Measurements from ENCODE around the gene SYNPO2.

The SYNPO2 gene

DNA sequence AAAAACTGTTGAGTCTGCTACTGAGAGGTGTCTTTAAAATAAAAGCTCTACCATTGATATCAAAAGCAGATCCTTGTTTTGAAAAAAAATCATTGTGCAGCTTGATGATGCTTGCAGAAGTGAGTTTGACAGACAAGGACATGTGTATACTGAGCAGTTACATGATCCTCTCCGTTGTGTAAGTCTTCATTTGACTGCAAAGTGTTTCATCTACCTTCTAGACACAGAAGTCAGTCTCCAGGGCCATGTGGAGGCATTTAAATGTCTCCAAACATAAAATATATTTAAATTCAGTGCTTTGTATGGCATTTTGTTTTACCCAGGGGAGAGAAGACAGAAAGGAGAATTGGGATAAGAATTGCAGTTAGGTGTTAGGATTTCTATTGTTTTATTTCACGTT lies 139.2 kb downstream of the SYNPO2 start:
- peaks cover 17% of the 10 kb centered on the region for H3K4me1 ChIP-seq (ENCODE audit: insufficient read depth, poor library complexity, severe bottlenecking)
- no peaks in the 10 kb centered on the region for H3K27me3 ChIP-seq (ENCODE audit: insufficient read depth, poor library complexity, severe bottlenecking)
- H3K4me3 ChIP-seq (ENCODE audit: severe bottlenecking) = no peak overlapping the region
- TF ChIP-seq, protein P1, sequence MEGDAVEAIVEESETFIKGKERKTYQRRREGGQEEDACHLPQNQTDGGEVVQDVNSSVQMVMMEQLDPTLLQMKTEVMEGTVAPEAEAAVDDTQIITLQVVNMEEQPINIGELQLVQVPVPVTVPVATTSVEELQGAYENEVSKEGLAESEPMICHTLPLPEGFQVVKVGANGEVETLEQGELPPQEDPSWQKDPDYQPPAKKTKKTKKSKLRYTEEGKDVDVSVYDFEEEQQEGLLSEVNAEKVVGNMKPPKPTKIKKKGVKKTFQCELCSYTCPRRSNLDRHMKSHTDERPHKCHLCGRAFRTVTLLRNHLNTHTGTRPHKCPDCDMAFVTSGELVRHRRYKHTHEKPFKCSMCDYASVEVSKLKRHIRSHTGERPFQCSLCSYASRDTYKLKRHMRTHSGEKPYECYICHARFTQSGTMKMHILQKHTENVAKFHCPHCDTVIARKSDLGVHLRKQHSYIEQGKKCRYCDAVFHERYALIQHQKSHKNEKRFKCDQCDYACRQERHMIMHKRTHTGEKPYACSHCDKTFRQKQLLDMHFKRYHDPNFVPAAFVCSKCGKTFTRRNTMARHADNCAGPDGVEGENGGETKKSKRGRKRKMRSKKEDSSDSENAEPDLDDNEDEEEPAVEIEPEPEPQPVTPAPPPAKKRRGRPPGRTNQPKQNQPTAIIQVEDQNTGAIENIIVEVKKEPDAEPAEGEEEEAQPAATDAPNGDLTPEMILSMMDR (IDR thresholded peaks at IDR 0.05; ENCODE audit: poor library complexity, severe bottlenecking) = no peak
- no peaks in the 10 kb centered on the region for H3K36me3 ChIP-seq (ENCODE audit: low read depth)
- DNase-seq (ENCODE audit: low spot score) (no peak), ATAC-seq (ENCODE audit: low read depth) (no peak)
- no peaks in the 10 kb centered on the region for H3K9me3 ChIP-seq (ENCODE audit: severe bottlenecking)
- H3K27ac ChIP-seq (ENCODE audit: poor library complexity, severe bottlenecking) = no peak overlapping the region

DNA sequence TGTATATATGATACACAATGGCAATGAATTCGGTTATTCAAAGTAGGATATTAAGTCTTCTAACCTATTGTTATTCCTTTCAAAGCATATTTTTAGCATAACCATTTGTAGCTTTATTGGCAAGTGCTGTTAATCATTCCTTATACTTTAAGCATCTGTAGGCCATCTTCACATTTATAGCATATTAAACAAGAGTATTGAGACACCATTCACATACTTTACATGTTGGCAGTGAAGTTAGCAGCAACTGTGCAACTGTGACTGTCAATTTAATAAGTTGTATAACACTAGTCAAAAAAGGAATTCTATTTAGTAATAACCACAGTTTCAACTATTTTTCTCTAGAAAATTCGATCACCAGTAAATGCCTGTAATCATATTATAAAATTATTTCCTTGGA lies 139.6 kb downstream of the SYNPO2 start:
- peaks cover 17% of the 10 kb centered on the region for H3K4me1 ChIP-seq (ENCODE audit: insufficient read depth, poor library complexity, severe bottlenecking)
- no peaks in the 10 kb centered on the region for H3K36me3 ChIP-seq (ENCODE audit: low read depth)
- no peak overlapping the region for H3K27ac ChIP-seq (ENCODE audit: poor library complexity, severe bottlenecking)
- ATAC-seq (ENCODE audit: low read depth) = no peak
- H3K27me3 ChIP-seq (ENCODE audit: insufficient read depth, poor library complexity, severe bottlenecking) = no peaks in the 10 kb centered on the region
- no peak overlapping the region for H3K4me3 ChIP-seq (ENCODE audit: severe bottlenecking)
- H3K9me3 ChIP-seq (ENCODE audit: severe bottlenecking) = no peaks in the 10 kb centered on the region
- TF ChIP-seq, protein P1 (IDR thresholded peaks at IDR 0.05; ENCODE audit: poor library complexity, severe bottlenecking) = no peak
- DNase-seq (ENCODE audit: low spot score) = no peak

DNA sequence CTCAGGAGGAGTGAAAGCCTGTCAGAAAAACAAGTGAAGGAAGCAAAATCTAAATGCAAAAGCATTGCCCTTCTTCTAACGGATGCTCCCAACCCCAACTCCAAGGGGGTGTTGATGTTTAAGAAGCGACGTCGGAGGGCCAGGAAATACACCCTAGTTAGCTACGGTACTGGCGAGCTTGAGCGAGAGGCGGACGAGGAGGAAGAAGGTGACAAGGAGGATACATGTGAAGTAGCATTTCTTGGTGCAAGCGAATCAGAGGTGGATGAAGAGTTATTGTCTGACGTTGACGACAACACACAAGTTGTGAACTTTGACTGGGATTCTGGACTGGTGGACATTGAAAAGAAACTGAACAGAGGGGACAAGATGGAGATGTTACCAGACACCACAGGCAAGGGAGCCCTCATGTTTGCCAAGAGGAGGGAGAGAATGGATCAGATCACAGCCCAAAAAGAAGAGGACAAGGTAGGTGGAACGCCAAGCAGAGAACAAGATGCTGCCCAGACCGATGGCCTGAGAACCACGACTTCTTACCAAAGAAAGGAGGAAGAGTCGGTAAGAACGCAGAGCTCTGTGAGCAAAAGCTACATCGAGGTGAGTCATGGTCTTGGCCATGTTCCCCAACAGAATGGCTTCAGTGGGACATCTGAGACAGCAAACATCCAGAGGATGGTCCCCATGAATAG lies 141.3 kb downstream of the SYNPO2 start:
- ATAC-seq (ENCODE audit: low read depth) = no peak
- Histone ChIP-seq H3K4me1 (ENCODE audit: insufficient read depth, poor library complexity, severe bottlenecking) (peaks cover 14% of the 10 kb centered on the region), H3K9me3 (ENCODE audit: severe bottlenecking) (no peaks in the 10 kb centered on the region), H3K36me3 (ENCODE audit: low read depth) (no peaks in the 10 kb centered on the region), H3K27ac (ENCODE audit: poor library complexity, severe bottlenecking) (no peak overlapping the region), H3K4me3 (ENCODE audit: severe bottlenecking) (no peak overlapping the region), H3K27me3 (ENCODE audit: insufficient read depth, poor library complexity, severe bottlenecking) (no peaks in the 10 kb centered on the region)
- no peak for DNase-seq (ENCODE audit: low spot score)
- TF ChIP-seq, protein P1 (IDR thresholded peaks at IDR 0.05; ENCODE audit: poor library complexity, severe bottlenecking) = no peak

DNA sequence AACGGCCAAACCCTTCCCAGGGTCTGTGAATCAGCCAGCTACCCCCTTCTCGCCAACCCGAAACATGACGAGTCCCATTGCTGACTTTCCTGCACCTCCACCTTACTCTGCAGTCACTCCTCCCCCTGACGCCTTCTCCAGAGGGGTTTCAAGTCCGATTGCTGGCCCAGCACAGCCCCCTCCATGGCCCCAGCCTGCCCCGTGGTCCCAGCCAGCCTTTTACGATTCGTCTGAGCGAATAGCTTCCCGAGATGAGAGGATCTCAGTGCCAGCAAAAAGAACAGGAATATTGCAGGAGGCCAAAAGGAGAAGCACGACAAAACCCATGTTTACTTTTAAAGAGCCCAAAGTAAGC lies 141.9 kb downstream of the SYNPO2 start:
- H3K4me1 ChIP-seq (ENCODE audit: insufficient read depth, poor library complexity, severe bottlenecking) = peaks cover 9% of the 10 kb centered on the region
- no peaks in the 10 kb centered on the region for H3K27me3 ChIP-seq (ENCODE audit: insufficient read depth, poor library complexity, severe bottlenecking)
- ATAC-seq (ENCODE audit: low read depth) (no peak), DNase-seq (ENCODE audit: low spot score) (no peak)
- H3K27ac ChIP-seq (ENCODE audit: poor library complexity, severe bottlenecking) = no peak overlapping the region
- no peak overlapping the region for H3K4me3 ChIP-seq (ENCODE audit: severe bottlenecking)
- TF ChIP-seq, protein P1 (IDR thresholded peaks at IDR 0.05; ENCODE audit: poor library complexity, severe bottlenecking) = no peak
- no peaks in the 10 kb centered on the region for H3K36me3 ChIP-seq (ENCODE audit: low read depth)
- H3K9me3 ChIP-seq (ENCODE audit: severe bottlenecking) = no peaks in the 10 kb centered on the region

DNA sequence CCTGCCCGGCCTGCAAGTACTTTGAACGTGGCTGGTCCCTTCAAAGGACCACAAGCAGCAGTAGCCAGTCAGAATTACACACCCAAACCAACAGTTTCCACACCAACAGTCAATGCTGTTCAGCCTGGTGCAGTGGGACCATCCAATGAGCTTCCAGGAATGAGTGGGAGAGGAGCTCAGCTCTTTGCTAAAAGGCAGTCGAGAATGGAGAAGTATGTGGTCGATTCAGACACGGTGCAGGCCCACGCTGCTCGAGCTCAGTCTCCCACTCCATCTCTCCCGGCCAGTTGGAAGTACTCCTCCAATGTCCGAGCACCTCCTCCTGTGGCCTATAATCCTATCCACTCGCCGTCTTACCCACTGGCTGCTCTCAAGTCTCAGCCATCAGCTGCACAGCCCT lies 142.6 kb downstream of the SYNPO2 start:
- DNase-seq (ENCODE audit: low spot score) (no peak), ATAC-seq (ENCODE audit: low read depth) (no peak)
- Histone ChIP-seq H3K4me1 (ENCODE audit: insufficient read depth, poor library complexity, severe bottlenecking) (peaks cover 4% of the 10 kb centered on the region), H3K9me3 (ENCODE audit: severe bottlenecking) (no peaks in the 10 kb centered on the region), H3K4me3 (ENCODE audit: severe bottlenecking) (no peak overlapping the region), H3K27me3 (ENCODE audit: insufficient read depth, poor library complexity, severe bottlenecking) (no peaks in the 10 kb centered on the region), H3K27ac (ENCODE audit: poor library complexity, severe bottlenecking) (no peak overlapping the region), H3K36me3 (ENCODE audit: low read depth) (no peaks in the 10 kb centered on the region)
- TF ChIP-seq, protein P1 (IDR thresholded peaks at IDR 0.05; ENCODE audit: poor library complexity, severe bottlenecking) = no peak
